ENCODE results near the gene PLCD3.

GRCh38 chr17:45129426-45129939 is 2.8 kb downstream of the PLCD3 start:
- TF ChIP-seq CTCF (IDR thresholded peaks at IDR 0.05) (no peak), POLR2A (IDR thresholded peaks at IDR 0.05) (no peak)
